GM19351 (cell line): ENCODE data around the gene OPN1MW2.
"Not testable (repeated sequence)": the region's sequence is repeated elsewhere in the genome, so short reads cannot be mapped to it uniquely, and the experiment has no call there.

Experiments
- ATAC-seq: cut with Tn5 transposase; IDR thresholded peaks from one replicate; pipeline ENCODE4 v1.9.1; 2021; ENCODE audit warnings: mild to moderate bottlenecking, moderate library complexity; ENCODE audit not compliant: unreplicated experiment

The OPN1MW2 gene

GRCh38 chrX:154219456-154219855, at the start of gene OPN1MW2:
TSS of gene OPN1MW2 (plus strand) at chrX:154219756. CDS start at chrX:154219816, 60 bp downstream.
- ATAC-seq, result not testable (repeated sequence)

DNA sequence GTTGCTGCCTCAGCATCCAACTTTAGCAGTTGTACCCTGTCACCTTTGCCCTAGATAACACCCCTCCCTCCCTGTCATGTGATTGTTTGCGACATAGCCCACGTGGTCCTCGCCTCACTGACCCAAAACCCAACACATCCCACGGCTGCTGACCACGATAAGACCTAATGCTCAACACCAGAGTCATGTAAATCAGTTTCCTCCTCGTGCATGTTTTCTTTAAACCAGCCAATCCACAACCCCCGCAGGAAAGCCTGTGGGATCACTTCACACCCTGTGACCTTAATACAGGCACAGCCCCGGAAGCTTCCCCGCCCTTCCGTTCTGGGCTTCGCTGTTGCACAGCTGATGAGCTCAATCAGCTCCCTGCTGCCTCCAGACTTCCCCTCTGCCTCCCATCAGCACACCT, 47.0 kb upstream of the OPN1MW2 start:
- peak; percentile 50 for ATAC-seq

DNA sequence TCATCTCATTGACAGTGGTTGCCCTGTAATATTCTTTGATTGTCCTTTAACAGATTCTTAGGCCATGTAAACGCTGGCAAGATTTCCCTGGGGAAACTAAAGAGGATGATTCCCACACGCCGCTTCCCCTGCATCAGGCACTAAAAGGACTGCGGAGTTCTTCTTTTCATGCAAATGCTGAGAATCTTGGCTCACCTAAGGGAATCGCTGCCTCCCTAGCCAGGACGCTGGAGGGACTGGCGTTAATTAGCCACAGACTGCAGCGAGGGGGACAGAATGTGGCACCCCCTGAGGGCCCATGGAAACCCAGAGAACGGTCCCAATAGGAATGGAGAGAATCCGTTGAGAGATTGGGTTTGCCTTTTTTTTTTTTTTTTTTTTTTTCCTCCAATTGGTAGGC, 45.2 kb upstream of the OPN1MW2 start:
- not testable (repeated sequence) for ATAC-seq

- not testable (repeated sequence) for ATAC-seq
Observed at GRCh38 chrX:154182296-154182695, 37.3 kb upstream of the OPN1MW2 start, which contains the start of gene OPN1MW. TSS of gene OPN1MW (plus strand) at chrX:154182596. CDS start at chrX:154182678, 82 bp downstream.

DNA sequence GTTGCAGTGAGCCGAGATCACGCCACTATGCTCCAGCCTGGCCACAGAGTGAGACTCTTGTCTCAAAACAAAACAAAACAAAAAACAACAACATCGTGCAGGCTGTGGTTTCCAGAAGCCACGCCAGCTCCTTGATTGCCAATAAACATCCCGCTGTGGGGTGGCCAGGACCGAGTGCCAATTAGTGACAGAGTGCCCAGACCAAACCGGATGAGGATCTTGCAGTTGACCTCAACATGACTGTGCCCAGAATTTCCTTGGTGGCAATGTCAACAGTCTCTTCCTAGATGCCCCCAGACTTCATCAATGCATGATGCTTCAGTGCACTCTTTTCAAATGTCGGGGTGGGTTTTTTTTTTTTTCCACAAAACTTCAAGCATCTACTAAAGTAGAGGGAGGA, 35.8 kb upstream of the OPN1MW2 start:
- not testable (repeated sequence) for ATAC-seq

DNA sequence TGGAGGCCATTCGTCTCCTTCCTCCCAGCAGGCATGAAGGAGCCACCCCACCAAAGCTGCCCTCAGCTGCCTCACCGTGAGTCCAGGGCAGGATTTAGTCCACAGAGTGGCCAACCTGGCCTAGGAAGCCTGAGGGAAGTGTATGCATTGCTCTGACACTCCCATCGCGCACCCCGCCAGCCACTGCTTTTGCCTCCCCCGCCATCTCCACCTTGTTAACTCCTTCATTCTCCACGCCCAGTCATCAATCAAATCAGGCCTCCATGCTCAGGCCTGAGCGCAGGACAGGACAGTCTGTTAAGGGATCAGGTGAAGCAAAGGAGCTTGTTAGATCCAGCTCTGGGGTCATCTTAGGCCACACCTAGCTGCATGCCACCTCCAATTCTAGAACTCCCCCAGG, 26.7 kb upstream of the OPN1MW2 start:
- ATAC-seq, result not testable (repeated sequence)

GRCh38 chrX:154194316-154194715, 25.2 kb upstream of the OPN1MW2 start:
- ATAC-seq, result not testable (repeated sequence)

GRCh38 chrX:154196466-154196865, 23.1 kb upstream of the OPN1MW2 start:
- not testable (repeated sequence) for ATAC-seq

DNA sequence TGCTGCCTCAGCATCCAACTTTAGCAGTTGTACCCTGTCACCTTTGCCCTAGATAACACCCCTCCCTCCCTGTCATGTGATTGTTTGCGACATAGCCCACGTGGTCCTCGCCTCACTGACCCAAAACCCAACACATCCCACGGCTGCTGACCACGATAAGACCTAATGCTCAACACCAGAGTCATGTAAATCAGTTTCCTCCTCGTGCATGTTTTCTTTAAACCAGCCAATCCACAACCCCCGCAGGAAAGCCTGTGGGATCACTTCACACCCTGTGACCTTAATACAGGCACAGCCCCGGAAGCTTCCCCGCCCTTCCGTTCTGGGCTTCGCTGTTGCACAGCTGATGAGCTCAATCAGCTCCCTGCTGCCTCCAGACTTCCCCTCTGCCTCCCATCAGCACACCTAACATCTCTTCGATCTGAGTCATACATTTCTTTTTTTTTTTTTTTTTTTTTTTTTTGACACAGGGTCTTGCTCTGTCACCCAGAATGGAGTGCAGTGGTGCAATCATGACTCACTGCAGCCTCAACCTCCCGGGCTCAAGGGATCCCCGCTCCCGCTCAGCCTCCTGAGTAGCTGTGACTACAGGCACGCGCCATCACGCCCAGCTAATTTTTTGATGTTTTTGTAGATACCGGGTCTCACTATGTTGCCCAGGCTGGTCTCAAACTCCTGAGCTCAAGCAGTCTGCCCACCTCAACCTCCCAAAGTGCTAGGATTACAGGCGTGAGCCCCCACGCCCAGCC, 9.7 kb upstream of the OPN1MW2 start:
- peak; percentile 60 for ATAC-seq

- ATAC-seq, result not testable (repeated sequence)
Observed at GRCh38 chrX:154211057-154211456, 8.5 kb upstream of the OPN1MW2 start.

- ATAC-seq, result not testable (repeated sequence)
Observed at GRCh38 chrX:154211499-154211898, 8.1 kb upstream of the OPN1MW2 start.

- not testable (repeated sequence) for ATAC-seq
Observed at GRCh38 chrX:154225292-154225691, 5.7 kb downstream of the OPN1MW2 start.

- not testable (repeated sequence) for ATAC-seq
Observed at GRCh38 chrX:154226706-154227105, 7.2 kb downstream of the OPN1MW2 start.

GRCh38 chrX:154231443-154231842, 11.9 kb downstream of the OPN1MW2 start:
- not testable (repeated sequence) for ATAC-seq

DNA sequence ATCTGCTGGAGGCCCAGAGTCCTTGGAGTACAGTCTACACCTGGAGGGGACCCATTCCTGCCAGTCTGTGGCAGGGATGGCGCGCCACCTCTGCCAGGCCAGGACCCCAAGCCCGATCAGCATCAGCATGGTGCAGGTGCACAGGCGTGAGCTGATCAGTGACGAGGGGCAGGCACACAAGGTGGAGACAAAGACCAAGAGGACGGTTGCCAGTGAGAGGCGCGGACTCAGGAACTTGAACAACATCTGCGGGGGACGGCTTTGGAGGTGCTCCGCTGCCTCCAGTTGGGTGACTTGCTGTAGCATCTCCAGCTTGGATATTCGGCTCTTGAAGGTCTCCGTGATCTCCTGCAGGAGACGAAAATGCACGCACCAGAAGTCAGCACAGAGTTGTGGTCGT, 14.1 kb downstream of the OPN1MW2 start:
- not testable (repeated sequence) for ATAC-seq

- not testable (repeated sequence) for ATAC-seq
Observed at GRCh38 chrX:154238939-154239559, 19.5 kb downstream of the OPN1MW2 start.

DNA sequence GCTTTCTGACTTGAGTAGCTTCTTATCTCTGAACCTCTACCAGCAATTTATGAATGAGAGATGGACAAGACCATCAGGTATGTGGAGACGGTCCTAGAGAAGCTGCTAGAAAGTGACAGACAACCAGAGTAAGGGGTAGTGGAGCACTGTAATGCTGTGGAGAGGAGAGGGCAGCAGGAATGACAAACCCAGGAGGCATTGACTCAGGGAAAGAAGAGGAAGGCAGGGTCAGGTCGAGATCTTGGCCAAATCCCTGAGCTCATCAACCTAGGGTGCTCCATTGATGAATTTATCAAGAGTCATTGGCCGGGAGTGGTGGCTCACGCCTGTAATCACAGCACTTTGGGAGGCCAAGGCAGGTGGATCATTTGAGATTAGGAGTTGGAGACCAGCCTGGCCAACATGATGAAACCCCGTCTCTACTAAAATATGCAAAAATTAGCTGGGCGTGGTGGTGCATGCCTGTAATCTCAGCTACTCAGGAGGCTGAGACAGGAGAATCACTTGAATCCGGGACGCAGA, 20.5 kb downstream of the OPN1MW2 start:
- ATAC-seq, result not testable (repeated sequence)

DNA sequence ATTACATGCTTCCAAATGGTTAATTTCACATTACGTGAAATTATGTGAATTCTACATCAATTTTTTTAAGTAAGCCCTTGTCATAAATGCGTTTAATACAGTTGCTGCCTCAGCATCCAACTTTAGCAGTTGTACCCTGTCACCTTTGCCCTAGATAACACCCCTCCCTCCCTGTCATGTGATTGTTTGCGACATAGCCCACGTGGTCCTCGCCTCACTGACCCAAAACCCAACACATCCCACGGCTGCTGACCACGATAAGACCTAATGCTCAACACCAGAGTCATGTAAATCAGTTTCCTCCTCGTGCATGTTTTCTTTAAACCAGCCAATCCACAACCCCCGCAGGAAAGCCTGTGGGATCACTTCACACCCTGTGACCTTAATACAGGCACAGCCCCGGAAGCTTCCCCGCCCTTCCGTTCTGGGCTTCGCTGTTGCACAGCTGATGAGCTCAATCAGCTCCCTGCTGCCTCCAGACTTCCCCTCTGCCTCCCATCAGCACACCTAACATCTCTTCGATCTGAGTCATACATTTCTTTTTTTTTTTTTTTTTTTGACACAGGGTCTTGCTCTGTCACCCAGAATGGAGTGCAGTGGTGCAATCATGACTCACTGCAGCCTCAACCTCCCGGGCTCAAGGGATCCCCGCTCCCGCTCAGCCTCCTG, 28.0 kb downstream of the OPN1MW2 start:
- ATAC-seq, result not testable (repeated sequence)

DNA sequence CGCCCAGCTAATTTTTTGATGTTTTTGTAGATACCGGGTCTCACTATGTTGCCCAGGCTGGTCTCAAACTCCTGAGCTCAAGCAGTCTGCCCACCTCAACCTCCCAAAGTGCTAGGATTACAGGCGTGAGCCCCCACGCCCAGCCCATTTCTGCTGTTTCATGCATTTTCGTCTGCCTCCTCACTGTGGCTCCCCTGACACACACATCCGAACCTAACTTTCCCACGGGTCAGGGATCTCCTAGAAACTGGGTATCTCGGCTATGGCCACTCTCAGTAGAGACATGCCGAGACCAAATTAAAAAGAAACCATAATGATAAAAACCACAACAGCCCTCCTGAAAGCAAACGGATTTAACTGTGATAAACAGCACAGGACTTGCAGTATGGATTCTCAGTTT, 28.5 kb downstream of the OPN1MW2 start:
- ATAC-seq, result not testable (repeated sequence)

GRCh38 chrX:154257282-154257681, 37.7 kb downstream of the OPN1MW2 start, which contains the start of gene OPN1MW3:
TSS of gene OPN1MW3 (plus strand) at chrX:154257582. CDS start at chrX:154257620, 38 bp downstream.
- not testable (repeated sequence) for ATAC-seq

- not testable (repeated sequence) for ATAC-seq
Observed at GRCh38 chrX:154258711-154259110, 39.2 kb downstream of the OPN1MW2 start.
